WTC11 (cell line): ENCODE data around the gene MTMR2. TPM values are rescaled to one million over a fixed set of nuclear protein-coding genes. Genes with fewer than 3 reads are reported as not detected.

Source experiments
- ATAC-seq: fragments of 200-7000 bp; cut with Tn5 transposase; 2 replicates; pipeline ENCODE4 v1.10.0; 2021; ENCODE audit warnings: mild to moderate bottlenecking, moderate library complexity
- CTCF ChIA-PET: fragments of 300-600 bp; sonication (Branson Sonifier 250); formaldehyde crosslinking; loops from one replicate; lab custom pipeline; 2021; ENCODE audit warnings: antibody characterized with exemption; lab: Charles Lee
- POLR2A ChIA-PET: fragments of 350-600 bp; sonication (Branson Sonifier 250); formaldehyde crosslinking; loops from one replicate; lab custom pipeline; 2021; ENCODE audit warnings: antibody characterized with exemption; lab: Charles Lee
- DNase-seq: peaks from one replicate; pipeline ENCODE4 v3.0.0; 2021; ENCODE audit warnings: low spot score
- H3K27ac Mint-ChIP-seq: 2 replicates; pipeline ENCODE4 v1.8.0; 2021; ENCODE audit warnings: mixed read lengths
- H3K27me3 Mint-ChIP-seq: 2 replicates; pipeline ENCODE4 v1.8.0; 2021; ENCODE audit warnings: low read depth, mild to moderate bottlenecking, moderate library complexity, mixed read lengths
- H3K36me3 Mint-ChIP-seq: 2 replicates; pipeline ENCODE4 v1.8.0; 2021; ENCODE audit warnings: mixed read lengths
- H3K4me1 Mint-ChIP-seq: 2 replicates; pipeline ENCODE4 v1.8.0; 2022; ENCODE audit warnings: mixed read lengths
- H3K4me3 Mint-ChIP-seq: 2 replicates; pipeline ENCODE4 v1.8.0; 2021; ENCODE audit warnings: mild to moderate bottlenecking, moderate library complexity, mixed read lengths
- H3K9me3 Mint-ChIP-seq: 2 replicates; pipeline ENCODE4 v1.8.0; 2021; ENCODE audit warnings: mixed read lengths
- ATF2 ChIP-seq: sonication (generic); formaldehyde crosslinking; IDR thresholded peaks from 2 replicates; pipeline ENCODE4 v1.8.1; 2022; ENCODE audit warnings: low read depth, missing genetic modification reagents, borderline replicate concordance
- CREB1 ChIP-seq: sonication (generic); formaldehyde crosslinking; IDR thresholded peaks from 2 replicates; pipeline ENCODE4 v1.8.0; 2023; ENCODE audit warnings: mild to moderate bottlenecking, missing genetic modification reagents
- ETV6 ChIP-seq: sonication (generic); formaldehyde crosslinking; IDR thresholded peaks from 2 replicates; pipeline ENCODE4 v1.8.1; 2022; ENCODE audit warnings: mild to moderate bottlenecking, missing genetic modification reagents
- FOXK1 ChIP-seq: sonication (generic); formaldehyde crosslinking; IDR thresholded peaks from 2 replicates; pipeline ENCODE4 v1.8.0; 2022; ENCODE audit warnings: mild to moderate bottlenecking, moderate library complexity, missing genetic modification reagents
- FOXP4 ChIP-seq: sonication (generic); formaldehyde crosslinking; IDR thresholded peaks from 2 replicates; pipeline ENCODE4 v1.8.0; 2022; ENCODE audit warnings: mild to moderate bottlenecking, missing genetic modification reagents
- GABPB1 ChIP-seq: sonication (generic); formaldehyde crosslinking; IDR thresholded peaks from 2 replicates; pipeline ENCODE4 v1.8.1; 2023; ENCODE audit warnings: mild to moderate bottlenecking, missing genetic modification reagents
- HMGA2 ChIP-seq: fragments of 250-450 bp; sonication (Bioruptor Pico); IDR thresholded peaks from 2 replicates; pipeline ENCODE4 v1.4.0; 2021; ENCODE audit warnings: mild to moderate bottlenecking, moderate library complexity
- IRF2 ChIP-seq: sonication (generic); formaldehyde crosslinking; IDR thresholded peaks from 2 replicates; pipeline ENCODE4 v1.8.0; 2022; ENCODE audit warnings: low read depth, missing genetic modification reagents, borderline replicate concordance
- MXD4 ChIP-seq: fragments of 250-450 bp; sonication (Bioruptor Pico); IDR thresholded peaks from 2 replicates; pipeline ENCODE4 v1.8.0; 2021; ENCODE audit warnings: mild to moderate bottlenecking, moderate library complexity, borderline replicate concordance
- NFYB ChIP-seq: sonication (generic); formaldehyde crosslinking; conservative IDR thresholded peaks from 2 replicates; pipeline ENCODE4 v1.8.0; 2022; ENCODE audit warnings: low read depth, missing genetic modification reagents
- NR1H2 ChIP-seq: sonication (generic); formaldehyde crosslinking; IDR thresholded peaks from 2 replicates; pipeline ENCODE4 v1.9.0; 2021; ENCODE audit warnings: mild to moderate bottlenecking, moderate library complexity, missing genetic modification reagents
- NR2C2 ChIP-seq: sonication (generic); formaldehyde crosslinking; IDR thresholded peaks from 2 replicates; pipeline ENCODE4 v1.8.0; 2022; ENCODE audit warnings: mild to moderate bottlenecking, missing genetic modification reagents
- OVOL2 ChIP-seq: fragments of 250-450 bp; sonication (Bioruptor Pico); IDR thresholded peaks from 2 replicates; pipeline ENCODE4 v1.9.0; 2021; ENCODE audit warnings: mild to moderate bottlenecking, borderline replicate concordance
- SMAD4 ChIP-seq: sonication (generic); formaldehyde crosslinking; IDR thresholded peaks from 2 replicates; pipeline ENCODE4 v1.8.0; 2022; ENCODE audit warnings: mild to moderate bottlenecking, missing genetic modification reagents
- SP1 ChIP-seq: sonication (generic); formaldehyde crosslinking; conservative IDR thresholded peaks from 2 replicates; pipeline ENCODE4 v1.8.1; 2022; ENCODE audit warnings: missing genetic modification reagents
- STAT6 ChIP-seq: sonication (generic); formaldehyde crosslinking; conservative IDR thresholded peaks from 2 replicates; pipeline ENCODE4 v1.8.1; 2023; ENCODE audit warnings: mild to moderate bottlenecking, low read depth, missing genetic modification reagents, moderate library complexity
- TEAD1 ChIP-seq: sonication (generic); formaldehyde crosslinking; IDR thresholded peaks from 2 replicates; pipeline ENCODE4 v1.8.0; 2022; ENCODE audit warnings: mild to moderate bottlenecking, missing genetic modification reagents
- ZNF121 ChIP-seq: sonication (generic); formaldehyde crosslinking; IDR thresholded peaks from 2 replicates; pipeline ENCODE4 v1.8.0; 2023; ENCODE audit warnings: missing genetic modification reagents
- ZNF232 ChIP-seq: sonication (generic); formaldehyde crosslinking; IDR thresholded peaks from 2 replicates; pipeline ENCODE4 v1.8.0; 2022; ENCODE audit warnings: mild to moderate bottlenecking, missing genetic modification reagents
- ZNF317 ChIP-seq: sonication (generic); formaldehyde crosslinking; IDR thresholded peaks from 2 replicates; pipeline ENCODE4 v1.8.1; 2023; ENCODE audit warnings: low read depth, mild to moderate bottlenecking, moderate library complexity, missing genetic modification reagents, borderline replicate concordance
- ZNF423 ChIP-seq: fragments of 250-450 bp; sonication (Bioruptor Pico); IDR thresholded peaks from 2 replicates; pipeline ENCODE4 v2.1.2; 2022; ENCODE audit warnings: mild to moderate bottlenecking, moderate library complexity
- total RNA-seq: library from RNA; stranded (reverse); gene quantifications from 3 replicates; pipeline ENCODE4 v1.2.3, GENCODE V29; 2021
- TF ChIP-seq, protein P1 (sequence below): sonication (generic); formaldehyde crosslinking; IDR thresholded peaks from 2 replicates; pipeline ENCODE4 v1.8.0; 2023; ENCODE audit warnings: missing genetic modification reagents
- TF ChIP-seq, protein P2 (sequence below): sonication (generic); formaldehyde crosslinking; IDR thresholded peaks from 2 replicates; pipeline ENCODE4 v1.8.1; 2022; ENCODE audit warnings: mild to moderate bottlenecking, missing genetic modification reagents, moderate library complexity, borderline replicate concordance

MTMR2 gene
- total RNA-seq, 1 experiment from 2014 or later, result 45.6 TPM

GRCh38 chr11:95835351-95835750, 88.6 kb downstream of the MTMR2 start (continued):
- TF ChIP-seq ETV6 (CRISPR knock-in tag), result no peak
- TF ChIP-seq, protein P1, sequence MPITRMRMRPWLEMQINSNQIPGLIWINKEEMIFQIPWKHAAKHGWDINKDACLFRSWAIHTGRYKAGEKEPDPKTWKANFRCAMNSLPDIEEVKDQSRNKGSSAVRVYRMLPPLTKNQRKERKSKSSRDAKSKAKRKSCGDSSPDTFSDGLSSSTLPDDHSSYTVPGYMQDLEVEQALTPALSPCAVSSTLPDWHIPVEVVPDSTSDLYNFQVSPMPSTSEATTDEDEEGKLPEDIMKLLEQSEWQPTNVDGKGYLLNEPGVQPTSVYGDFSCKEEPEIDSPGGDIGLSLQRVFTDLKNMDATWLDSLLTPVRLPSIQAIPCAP (CRISPR knock-in tag), result no peak
- TF ChIP-seq, protein P2, sequence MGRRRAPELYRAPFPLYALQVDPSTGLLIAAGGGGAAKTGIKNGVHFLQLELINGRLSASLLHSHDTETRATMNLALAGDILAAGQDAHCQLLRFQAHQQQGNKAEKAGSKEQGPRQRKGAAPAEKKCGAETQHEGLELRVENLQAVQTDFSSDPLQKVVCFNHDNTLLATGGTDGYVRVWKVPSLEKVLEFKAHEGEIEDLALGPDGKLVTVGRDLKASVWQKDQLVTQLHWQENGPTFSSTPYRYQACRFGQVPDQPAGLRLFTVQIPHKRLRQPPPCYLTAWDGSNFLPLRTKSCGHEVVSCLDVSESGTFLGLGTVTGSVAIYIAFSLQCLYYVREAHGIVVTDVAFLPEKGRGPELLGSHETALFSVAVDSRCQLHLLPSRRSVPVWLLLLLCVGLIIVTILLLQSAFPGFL, result no peak
- no peak for TF ChIP-seq ZNF121 (CRISPR knock-in tag)
- TF ChIP-seq IRF2, result no peak
- TF ChIP-seq HMGA2 (CRISPR knock-in tag), result no peak
- TF ChIP-seq NR2C2 (CRISPR knock-in tag), result no peak
- no peak for TF ChIP-seq CREB1
- TF ChIP-seq ATF2 (CRISPR knock-in tag), result no peak

DNA sequence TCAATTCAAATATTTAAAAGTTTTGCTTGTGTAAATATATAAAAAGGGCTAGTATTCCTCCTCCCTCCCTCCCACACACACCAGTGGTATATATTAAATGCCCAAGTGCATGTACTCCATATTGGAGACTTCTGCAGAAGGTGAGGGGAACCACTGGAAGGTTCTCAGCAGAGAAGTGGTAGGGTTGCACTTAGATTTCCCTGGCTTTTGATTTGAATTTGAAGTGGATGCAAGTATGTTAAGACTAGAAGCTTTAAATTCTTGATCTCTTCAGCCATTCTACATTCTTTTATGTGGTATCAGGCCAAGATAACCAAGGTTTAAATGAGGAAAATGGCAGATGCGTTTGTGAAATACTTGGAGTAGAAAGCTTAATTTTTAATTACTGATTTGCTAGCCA, 90.5 kb downstream of the MTMR2 start:
- TF ChIP-seq NR1H2 (CRISPR knock-in tag) (no peak), NFYB (CRISPR knock-in tag) (no peak), MXD4 (CRISPR knock-in tag) (no peak), ZNF423 (CRISPR knock-in tag) (no peak), HMGA2 (CRISPR knock-in tag) (no peak), FOXP4 (CRISPR knock-in tag) (no peak), SMAD4 (CRISPR knock-in tag) (no peak), ZNF232 (CRISPR knock-in tag) (no peak), OVOL2 (CRISPR knock-in tag) (no peak), GABPB1 (CRISPR knock-in tag) (no peak), STAT6 (CRISPR knock-in tag) (no peak), ZNF317 (CRISPR knock-in tag) (no peak), TEAD1 (CRISPR knock-in tag) (no peak), SP1 (CRISPR knock-in tag) (no peak), ATF2 (CRISPR knock-in tag) (no peak), FOXK1 (CRISPR knock-in tag) (no peak)
- ATAC-seq (no peak), DNase-seq (no peak)
- no peak overlapping the region for H3K27ac Mint-ChIP-seq
- ChIA-PET CTCF (interaction anchor here (1.0 kb wide), 1 partner anchor 16 kb away, joined by 3 read pairs; no protein-coding TSS in a partner anchor), POLR2A (no interaction called here)
- no peaks in the 10 kb centered on the region for H3K27me3 Mint-ChIP-seq
- peaks cover 54% of the 10 kb centered on the region for H3K36me3 Mint-ChIP-seq
- no peaks in the 10 kb centered on the region for H3K4me1 Mint-ChIP-seq
- H3K9me3 Mint-ChIP-seq, result no peaks in the 10 kb centered on the region
- no peak overlapping the region for H3K4me3 Mint-ChIP-seq
